MG63 (cell line): ENCODE data around the gene SEC31A. TPM values are rescaled to one million over a fixed set of nuclear protein-coding genes. Genes with fewer than 3 reads are reported as not detected.
A peak's percentile ranks its signal among the peaks of the same experiment; 100 is the strongest.
"Not testable (repeated sequence)": the region's sequence is repeated elsewhere in the genome, so short reads cannot be mapped to it uniquely, and the experiment has no call there.

Experiments
- DNase-seq: peaks from one replicate; pipeline ENCODE4 v3.0.0-alpha.2; 2020
- H3K27me3 ChIP-seq: fragments of 250-450 bp; sonication (Bioruptor Pico); 2 replicates; pipeline ENCODE4 v1.5.1; 2020; ENCODE audit warnings: mild to moderate bottlenecking, moderate library complexity
- H3K36me3 ChIP-seq: fragments of 250-450 bp; sonication (Bioruptor Pico); 2 replicates; pipeline ENCODE4 v1.5.1; 2020; ENCODE audit warnings: mild to moderate bottlenecking, moderate library complexity
- H3K4me3 ChIP-seq: fragments of 250-450 bp; sonication (Bioruptor Pico); 2 replicates; pipeline ENCODE4 v1.5.1; 2020; ENCODE audit warnings: mild to moderate bottlenecking, moderate library complexity
- H3K9me3 ChIP-seq: fragments of 250-450 bp; sonication (Bioruptor Pico); 2 replicates; pipeline ENCODE4 v1.5.1; 2020; ENCODE audit warnings: mild to moderate bottlenecking, moderate library complexity
- total RNA-seq: library from RNA; depleted of rRNA; stranded (reverse); fragments of >200 nt; shearing (Covaris generic); gene quantifications from 2 replicates; pipeline ENCODE4 v1.2.3, GENCODE V29; 2014; ENCODE audit warnings: low replicate concordance

Gene SEC31A
- total RNA-seq, 1 experiment from 2014 or later, result 139 TPM

DNA sequence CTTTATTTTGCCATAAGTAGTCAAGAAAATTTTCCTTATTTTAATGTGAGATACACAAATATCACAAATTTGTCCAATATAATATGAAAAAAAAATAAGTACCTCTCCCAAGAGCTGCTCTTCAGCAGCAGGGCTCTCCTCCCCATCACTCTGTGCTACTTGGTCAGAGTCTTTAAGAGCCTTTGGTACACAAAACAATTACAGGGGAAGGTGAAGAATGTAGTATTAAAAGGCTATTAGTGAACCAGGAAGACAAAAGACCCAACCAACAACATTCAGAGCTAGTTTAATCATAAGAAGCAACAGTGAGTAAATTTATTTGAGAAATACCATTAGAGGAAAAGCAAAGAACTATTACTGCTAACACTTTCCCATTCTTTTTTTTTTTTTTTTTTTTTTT lies 29.4 kb downstream of the SEC31A start:
- DNase-seq, result no peak
- Histone ChIP-seq H3K4me3 (no peak overlapping the region), H3K9me3 (no peaks in the 10 kb centered on the region), H3K27me3 (no peaks in the 10 kb centered on the region), H3K36me3 (peaks cover 57% of the 10 kb centered on the region)

DNA sequence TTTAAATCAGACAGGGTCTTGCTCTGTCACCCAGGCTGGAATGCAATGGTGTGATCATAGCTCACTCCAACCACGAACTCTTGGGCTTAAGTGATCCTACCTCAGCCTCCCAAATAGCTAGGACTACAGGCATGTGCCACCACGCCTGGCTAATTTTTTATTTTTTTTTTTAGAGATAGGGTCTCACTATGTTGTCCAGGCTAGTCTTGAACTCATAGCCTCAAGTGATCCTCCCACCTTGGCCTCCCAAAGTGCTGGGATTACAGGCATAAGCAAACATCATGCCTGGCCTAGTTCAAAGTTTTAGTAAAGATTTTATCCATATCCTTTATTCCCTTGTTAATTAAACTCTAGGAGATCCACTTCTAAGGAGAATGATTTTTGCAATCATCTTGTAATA lies 30.5 kb downstream of the SEC31A start:
- peaks cover 57% of the 10 kb centered on the region for H3K36me3 ChIP-seq
- DNase-seq, H3K27me3 ChIP-seq, H3K9me3 ChIP-seq, H3K4me3 ChIP-seq: not testable (repeated sequence)

DNA sequence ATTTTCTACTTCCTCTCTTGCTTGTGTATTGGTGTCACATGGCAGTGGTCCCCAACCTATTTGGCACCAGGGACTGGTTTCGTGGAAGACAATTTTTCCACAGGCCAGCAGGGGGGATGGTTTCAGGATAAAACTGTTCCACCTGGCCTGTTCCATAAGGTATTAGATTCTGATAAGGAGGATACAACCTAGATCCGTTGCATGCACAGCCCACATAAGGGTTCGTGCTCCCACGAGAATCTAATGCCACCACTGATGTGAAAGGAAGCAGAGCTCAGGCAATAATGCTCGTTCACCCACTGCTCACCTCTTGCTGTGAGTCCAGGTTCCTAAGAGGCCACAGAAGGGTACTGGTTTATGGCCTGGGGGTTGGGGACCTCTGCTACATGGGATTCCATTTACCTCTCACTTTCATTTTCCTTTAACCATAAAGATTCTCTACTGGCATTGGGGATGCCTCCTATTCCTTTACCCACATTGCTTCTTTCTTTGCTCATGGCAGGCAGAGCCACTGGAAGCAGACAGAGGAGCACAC lies 38.1 kb downstream of the SEC31A start:
- no peak overlapping the region for H3K4me3 ChIP-seq
- DNase-seq, result no peak
- H3K36me3 ChIP-seq, result peaks cover 82% of the 10 kb centered on the region
- H3K9me3 ChIP-seq, result no peaks in the 10 kb centered on the region
- no peaks in the 10 kb centered on the region for H3K27me3 ChIP-seq

DNA sequence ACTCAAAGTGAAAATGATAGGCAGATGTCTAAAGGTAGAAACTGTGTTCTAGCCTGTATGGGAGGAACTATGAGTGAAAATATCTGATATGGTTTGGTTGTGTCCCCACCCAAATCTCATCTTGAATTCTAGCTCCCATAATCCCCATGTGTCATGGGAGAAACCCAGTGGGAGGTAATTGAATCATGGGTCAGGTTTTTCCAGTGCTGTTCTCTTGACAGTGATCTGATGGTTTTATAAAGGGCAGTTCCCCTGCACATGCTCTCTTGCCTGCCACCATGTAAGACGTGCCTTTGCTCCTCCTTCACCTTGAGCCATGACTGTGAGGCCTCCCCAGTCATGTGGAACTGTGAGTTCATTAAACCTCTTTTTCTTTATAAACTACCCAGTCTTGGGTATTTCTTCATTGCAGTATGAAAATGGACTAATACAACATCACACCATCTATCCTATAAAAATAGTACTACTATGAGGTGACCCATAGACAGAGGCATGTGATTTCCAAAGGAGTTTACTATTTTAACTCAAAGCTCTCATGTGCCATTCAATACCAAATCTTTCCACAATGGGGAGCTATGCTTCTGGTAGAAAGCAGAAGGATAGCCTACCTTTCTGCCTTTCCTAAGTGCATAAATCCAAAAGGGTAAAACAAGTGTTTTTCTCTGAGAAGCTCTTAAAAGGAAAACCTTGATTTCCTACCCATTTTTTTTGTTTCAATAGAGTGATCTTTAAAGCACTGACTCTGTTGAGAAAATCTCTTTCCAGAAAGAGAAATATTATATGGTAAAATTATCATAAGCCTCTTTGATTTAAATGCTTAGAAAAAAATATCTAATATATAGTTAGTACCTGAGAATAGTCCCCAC lies 38.8 kb downstream of the SEC31A start:
- peaks cover 82% of the 10 kb centered on the region for H3K36me3 ChIP-seq

DNA sequence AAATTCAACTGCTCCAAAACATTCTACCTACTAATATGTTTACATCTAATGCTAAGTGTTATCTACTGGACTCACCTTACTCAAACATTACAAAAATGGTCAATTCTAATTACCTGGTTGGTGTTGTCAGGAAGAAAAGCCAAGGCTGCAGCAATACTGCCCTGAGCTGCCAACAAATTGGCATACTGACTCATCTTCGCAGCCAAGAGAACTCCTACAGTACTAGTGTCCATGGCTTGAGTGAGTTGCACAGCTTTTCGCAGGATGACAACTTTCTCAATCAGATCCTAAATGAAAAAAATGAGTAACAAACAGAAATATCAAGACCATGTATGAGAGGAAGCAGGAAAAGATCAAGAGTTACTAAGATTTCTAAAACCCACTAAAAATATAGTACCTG lies 39.6 kb downstream of the SEC31A start:
- no peaks in the 10 kb centered on the region for H3K27me3 ChIP-seq
- no peak for DNase-seq
- H3K4me3 ChIP-seq, result no peak overlapping the region
- no peaks in the 10 kb centered on the region for H3K9me3 ChIP-seq
- peaks cover 78% of the 10 kb centered on the region for H3K36me3 ChIP-seq

More for the DNA sequence above, 38.8 kb downstream of the SEC31A start:
- H3K27me3 ChIP-seq, result no peaks in the 10 kb centered on the region
- no peaks in the 10 kb centered on the region for H3K9me3 ChIP-seq
- H3K4me3 ChIP-seq, result no peak overlapping the region
- DNase-seq, result no peak

DNA sequence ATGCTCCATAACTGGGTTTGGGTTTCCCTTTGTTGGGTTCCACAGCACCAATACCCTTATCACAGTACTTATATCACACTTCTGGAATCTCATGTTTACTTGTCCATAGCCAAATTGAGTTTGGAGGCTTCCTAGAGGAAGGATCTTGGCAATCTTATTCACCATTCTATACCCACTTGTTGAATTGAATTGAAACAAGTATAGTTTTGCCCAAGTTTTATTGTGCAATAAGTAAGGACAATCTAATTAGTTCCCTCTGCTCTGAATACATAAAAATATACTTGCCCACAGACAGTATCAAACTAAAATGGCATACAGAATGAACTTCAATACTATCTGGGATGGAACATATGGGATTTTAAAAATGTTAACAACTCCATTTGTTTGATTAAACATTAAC lies 40.3 kb downstream of the SEC31A start:
- Histone ChIP-seq H3K9me3 (no peaks in the 10 kb centered on the region), H3K27me3 (no peaks in the 10 kb centered on the region), H3K4me3 (no peak overlapping the region), H3K36me3 (peaks cover 75% of the 10 kb centered on the region)
- DNase-seq, result no peak

DNA sequence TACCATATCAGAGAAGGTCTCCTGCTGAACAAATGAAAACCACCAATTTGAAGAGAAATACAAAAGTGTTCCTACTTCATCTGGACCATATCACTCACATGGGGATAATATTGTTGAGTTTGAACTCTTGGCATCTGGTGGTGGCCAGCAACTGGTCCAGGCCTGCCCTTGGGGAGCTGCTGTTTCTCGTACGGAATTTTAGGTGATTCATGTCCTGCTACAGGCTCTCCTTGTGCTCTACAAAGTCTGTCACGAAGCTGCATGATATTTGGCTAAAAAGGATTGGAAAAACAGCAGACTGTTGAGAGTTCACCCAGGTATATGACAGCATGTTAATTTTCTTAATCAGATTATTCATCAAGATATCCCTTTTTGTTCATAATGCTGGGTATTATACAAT lies 42.2 kb downstream of the SEC31A start:
- Histone ChIP-seq H3K27me3 (no peaks in the 10 kb centered on the region), H3K4me3 (no peak overlapping the region), H3K9me3 (no peaks in the 10 kb centered on the region), H3K36me3 (peaks cover 75% of the 10 kb centered on the region)
- DNase-seq, result no peak

DNA sequence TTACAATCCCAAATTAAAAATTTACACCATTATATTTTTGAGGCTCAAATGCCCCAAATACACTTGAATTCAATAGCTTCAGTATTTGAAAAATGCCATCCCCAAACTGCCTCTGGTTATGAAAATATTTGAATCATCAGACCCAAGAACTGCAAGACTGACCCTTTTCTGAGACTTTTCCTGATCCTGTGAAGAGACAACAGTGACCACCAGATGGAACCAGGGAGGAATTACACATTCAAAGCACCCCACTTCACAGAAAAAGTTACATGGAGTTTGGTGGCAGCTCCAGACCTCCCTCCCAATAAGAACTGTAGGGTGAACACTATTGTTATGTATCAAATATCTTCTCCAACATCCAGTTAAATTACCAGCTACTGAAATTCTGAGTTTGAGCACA lies 48.4 kb downstream of the SEC31A start:
- H3K36me3 ChIP-seq, result peaks cover 52% of the 10 kb centered on the region
- no peaks in the 10 kb centered on the region for H3K9me3 ChIP-seq
- H3K4me3 ChIP-seq, result no peak overlapping the region
- no peak for DNase-seq
- no peaks in the 10 kb centered on the region for H3K27me3 ChIP-seq

DNA sequence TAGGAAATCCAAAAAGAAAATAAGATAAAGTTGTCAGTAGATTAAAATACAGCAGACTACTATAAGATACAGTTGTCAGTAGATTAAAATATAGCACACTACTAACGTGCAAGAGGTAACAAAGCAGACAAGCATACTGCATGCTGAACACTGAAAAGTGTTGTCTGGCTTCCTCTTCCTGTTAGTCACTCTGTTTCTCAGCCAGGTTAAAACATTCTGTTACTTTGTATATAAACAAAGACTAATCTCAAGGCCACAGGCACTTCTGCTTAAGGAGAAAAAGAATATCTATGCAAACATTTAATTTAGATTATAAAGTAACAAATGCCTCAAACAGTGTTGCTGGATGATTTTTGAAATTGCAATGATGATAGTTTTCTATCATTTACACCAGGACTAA lies 51.3 kb downstream of the SEC31A start:
- Histone ChIP-seq H3K36me3 (peaks cover 46% of the 10 kb centered on the region), H3K4me3 (no peak overlapping the region), H3K9me3 (no peaks in the 10 kb centered on the region), H3K27me3 (no peaks in the 10 kb centered on the region)
- DNase-seq, result no peak

DNA sequence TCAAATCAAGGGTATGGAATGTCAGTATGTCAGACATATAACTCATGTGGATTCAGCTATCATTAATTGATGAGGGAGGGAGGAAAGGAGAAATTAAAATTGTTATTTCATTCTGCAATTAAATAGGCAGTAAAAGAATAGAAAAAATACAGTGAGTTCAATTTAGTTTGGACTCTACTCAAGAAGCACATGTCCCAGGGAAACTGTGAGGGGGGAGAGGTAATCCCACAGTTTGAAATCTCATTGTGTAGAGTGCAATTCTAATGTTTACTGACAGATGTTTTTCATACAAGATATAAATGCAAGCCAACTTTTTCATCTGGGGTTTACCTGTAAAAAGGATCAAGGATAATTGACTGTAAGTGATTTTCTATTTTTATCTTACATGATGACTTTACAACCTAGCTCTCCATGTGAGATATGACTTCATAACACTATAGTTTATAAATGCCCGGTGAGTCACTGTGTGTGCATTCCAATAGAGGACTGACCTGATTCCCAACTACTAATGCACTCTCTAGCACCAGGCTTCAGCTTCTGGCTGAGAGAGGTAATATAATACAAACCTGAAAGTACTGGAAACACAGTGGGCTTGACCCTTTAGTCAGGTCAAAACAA lies 57.1 kb downstream of the SEC31A start:
- Histone ChIP-seq H3K9me3 (no peaks in the 10 kb centered on the region), H3K36me3 (peaks cover 32% of the 10 kb centered on the region), H3K4me3 (no peak overlapping the region), H3K27me3 (no peaks in the 10 kb centered on the region)
- DNase-seq, result peak; percentile 47

DNA sequence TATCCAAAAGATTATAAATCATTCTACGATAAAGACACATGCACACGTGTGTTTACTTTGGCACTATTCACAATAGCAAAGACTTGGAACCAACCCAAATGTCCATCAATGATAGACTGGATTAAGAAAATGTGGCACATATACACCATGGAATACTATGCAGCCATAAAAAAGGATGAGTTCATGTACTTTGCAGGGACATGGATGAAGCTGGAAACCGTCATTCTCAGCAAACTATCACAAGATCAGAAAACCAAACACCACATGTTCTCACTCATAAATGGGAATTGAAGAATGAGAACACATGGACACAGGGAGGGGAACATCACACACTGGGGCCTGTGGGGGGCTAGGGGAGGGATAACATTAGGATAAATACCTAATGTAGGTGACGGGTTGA lies 57.9 kb downstream of the SEC31A start:
- not testable (repeated sequence) for H3K9me3 ChIP-seq, H3K27me3 ChIP-seq, DNase-seq, H3K4me3 ChIP-seq
- H3K36me3 ChIP-seq, result peaks cover 28% of the 10 kb centered on the region

DNA sequence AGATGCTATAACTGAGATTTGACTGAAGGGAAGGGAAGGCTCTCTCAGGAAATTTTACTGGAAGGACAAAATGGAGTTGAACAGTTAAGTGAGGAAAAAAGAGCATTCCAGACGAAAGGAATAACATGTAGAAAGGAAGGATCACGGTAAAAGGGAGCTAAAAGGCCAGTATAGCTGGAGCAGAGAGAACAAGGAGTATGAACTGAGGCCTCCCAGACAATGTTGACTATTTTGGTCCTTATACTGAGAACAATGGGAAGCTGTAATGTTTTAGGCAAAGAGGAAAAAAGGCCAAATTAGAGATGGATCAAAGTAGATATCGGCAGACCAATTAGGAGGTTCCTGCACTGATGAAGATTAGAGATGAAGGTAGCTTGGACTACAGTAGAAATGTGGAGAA lies 65.5 kb downstream of the SEC31A start:
- H3K27me3 ChIP-seq, result no peaks in the 10 kb centered on the region
- no peaks in the 10 kb centered on the region for H3K9me3 ChIP-seq
- H3K4me3 ChIP-seq, result no peak overlapping the region
- no peak for DNase-seq
- peaks cover 50% of the 10 kb centered on the region for H3K36me3 ChIP-seq

DNA sequence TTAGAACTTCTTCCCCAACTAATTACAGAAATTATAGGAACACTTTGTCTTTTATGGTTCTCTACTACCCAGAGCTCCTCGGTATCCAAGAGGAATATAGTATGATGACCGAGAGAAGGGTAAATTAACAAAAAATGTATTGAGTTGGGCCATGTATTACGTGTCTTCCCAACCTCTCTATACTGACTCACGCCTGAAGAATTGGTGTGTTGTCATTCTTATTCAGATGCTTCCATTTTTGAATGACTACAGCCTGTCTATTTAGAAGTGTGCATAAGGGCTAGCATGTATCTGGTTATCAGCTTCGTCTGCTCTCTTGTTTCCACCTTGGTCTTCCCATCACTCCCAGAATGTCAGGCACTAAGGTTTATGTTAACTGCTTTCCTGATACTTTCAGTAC lies 67.9 kb downstream of the SEC31A start:
- no peak for DNase-seq
- no peaks in the 10 kb centered on the region for H3K9me3 ChIP-seq
- H3K4me3 ChIP-seq, result no peak overlapping the region
- H3K36me3 ChIP-seq, result peaks cover 57% of the 10 kb centered on the region
- no peaks in the 10 kb centered on the region for H3K27me3 ChIP-seq

DNA sequence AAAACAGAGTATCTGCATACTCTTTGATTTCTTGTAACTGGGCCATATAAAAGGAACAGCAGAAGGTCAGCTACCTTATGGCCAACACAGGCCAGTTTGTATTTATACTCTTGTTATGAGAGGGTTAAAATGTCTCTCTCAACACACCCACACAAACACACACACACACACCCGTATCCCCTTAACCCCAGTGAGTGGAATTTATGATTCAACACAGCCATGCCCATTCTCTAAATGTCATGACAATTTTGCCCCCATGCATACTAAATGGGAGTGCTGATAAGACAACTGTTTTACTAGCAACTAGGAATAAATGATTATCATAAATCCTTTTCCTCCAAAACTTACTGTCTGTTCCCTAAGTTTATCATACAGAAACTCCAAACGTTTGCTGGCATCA lies 70.3 kb downstream of the SEC31A start:
- Histone ChIP-seq H3K27me3 (no peaks in the 10 kb centered on the region), H3K4me3 (no peak overlapping the region), H3K9me3 (no peaks in the 10 kb centered on the region), H3K36me3 (peaks cover 52% of the 10 kb centered on the region)
- no peak for DNase-seq

DNA sequence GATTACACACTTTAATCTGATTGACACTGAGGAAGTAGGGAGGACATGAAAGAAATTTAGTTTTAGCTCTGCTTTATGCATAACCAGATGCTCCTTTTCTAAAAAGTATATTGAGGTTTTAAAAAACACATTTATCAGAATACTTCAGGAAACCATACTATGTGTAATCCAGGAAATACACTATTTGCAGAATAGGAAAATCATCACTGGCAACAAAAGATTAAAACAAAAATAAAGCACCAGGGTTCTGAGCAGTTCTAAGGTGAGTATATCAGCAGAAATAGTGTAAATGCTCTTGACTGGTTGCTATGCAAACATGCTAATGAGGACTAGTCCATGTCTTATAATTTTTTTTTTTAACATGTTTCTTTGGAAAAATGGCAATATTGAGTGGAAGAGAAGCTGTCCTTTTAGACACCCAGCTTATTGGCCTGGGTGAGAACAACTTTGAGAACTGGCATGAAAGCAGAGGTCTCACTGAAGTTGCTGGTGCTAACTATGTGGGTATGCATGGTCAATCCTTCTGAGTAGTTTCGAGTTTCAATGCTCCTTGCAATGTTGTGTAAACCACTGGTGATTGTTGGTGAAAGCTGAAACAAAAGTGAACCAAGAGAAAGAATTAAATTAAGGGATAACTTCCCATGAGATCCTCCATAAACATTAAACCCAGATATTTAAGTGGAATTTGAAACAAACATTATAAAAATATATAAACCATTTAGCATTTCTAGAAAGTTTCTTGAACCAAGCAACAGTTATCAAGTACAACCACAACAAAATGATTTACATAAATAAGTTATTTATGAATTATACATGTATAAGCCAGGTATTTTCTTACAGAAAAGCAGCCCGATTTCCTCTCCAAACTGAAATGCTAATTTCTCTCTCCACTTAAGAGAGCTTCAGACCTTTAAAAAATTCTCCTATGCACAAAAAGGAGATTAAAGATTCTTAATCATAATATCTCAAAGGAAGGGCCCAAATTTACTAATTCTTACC lies 72.0 kb downstream of the SEC31A start:
- Histone ChIP-seq H3K27me3 (no peaks in the 10 kb centered on the region), H3K36me3 (peaks cover 39% of the 10 kb centered on the region), H3K9me3 (no peaks in the 10 kb centered on the region), H3K4me3 (no peak overlapping the region)
- DNase-seq, result no peak

DNA sequence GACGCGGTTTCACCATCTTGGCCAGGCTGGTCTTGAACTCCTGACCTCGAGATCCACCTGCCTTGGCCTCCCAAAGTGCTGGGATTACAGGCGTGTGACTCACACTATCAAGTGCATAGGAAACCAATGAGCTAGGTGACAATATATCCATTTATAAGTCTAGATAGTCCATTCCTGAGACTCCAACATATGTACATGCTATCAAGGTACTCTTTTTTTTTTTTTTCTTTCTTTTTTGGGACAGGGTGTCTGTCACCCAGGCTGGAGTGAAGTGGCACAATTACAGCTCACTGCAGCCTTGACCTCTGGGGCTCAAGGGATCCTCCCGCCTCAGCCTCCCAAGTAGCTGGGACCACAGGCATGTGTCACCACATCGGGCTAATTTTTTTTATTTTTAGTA lies 74.1 kb downstream of the SEC31A start:
- not testable (repeated sequence) for DNase-seq, H3K4me3 ChIP-seq, H3K9me3 ChIP-seq, H3K27me3 ChIP-seq
- peaks cover 22% of the 10 kb centered on the region for H3K36me3 ChIP-seq

DNA sequence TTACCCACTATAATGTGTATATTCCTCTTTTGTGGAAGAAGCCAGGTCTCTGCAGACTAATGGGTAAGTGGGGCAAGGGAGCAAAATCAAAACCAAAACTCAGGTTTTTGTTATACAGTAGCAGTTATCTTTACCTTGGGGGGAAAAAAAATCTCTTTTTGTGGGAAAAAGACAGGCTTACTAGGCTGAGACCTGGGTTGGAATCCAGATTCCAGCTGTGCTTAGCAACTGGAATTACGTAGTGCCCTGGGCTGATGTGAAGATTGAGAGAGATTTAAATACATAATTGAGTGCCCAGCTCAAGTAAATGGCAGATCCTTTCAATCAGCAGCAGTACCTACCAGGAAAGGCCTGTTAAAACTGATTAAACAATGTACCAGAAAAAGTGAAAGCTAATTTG lies 76.9 kb downstream of the SEC31A start:
- Histone ChIP-seq H3K27me3 (no peaks in the 10 kb centered on the region), H3K4me3 (no peak overlapping the region), H3K9me3 (no peaks in the 10 kb centered on the region), H3K36me3 (peaks cover 13% of the 10 kb centered on the region)
- no peak for DNase-seq
